RCC 7860 (cell line): ENCODE measurements around the gene TMEM95.
A peak's percentile ranks its signal among the peaks of the same experiment; 100 is the strongest.
"Not testable (repeated sequence)": the region's sequence is repeated elsewhere in the genome, so short reads cannot be mapped to it uniquely, and the experiment has no call there.

Experiments used
- DNase-seq: peaks from one replicate; pipeline ENCODE4 v3.0.0-alpha.2; 2015; ENCODE audit warnings: low spot score
- FAIRE-seq: peaks from 2 replicates; lab custom pipeline; 2012; peaks lifted over from hg19 to GRCh38; lab: Jason Lieb, UNC

TMEM95 gene

GRCh38 chr17:7322520-7323194 lies 32.3 kb upstream of the TMEM95 start:
- DNase-seq (no peak), FAIRE-seq (no peak)

GRCh38 chr17:7323731-7324437 lies 31.1 kb upstream of the TMEM95 start:
- FAIRE-seq: no peak

GRCh38 chr17:7324438-7324779 lies 30.5 kb upstream of the TMEM95 start:
- FAIRE-seq: no peak
- DNase-seq: no peak

More at GRCh38 chr17:7323731-7324437, 31.1 kb upstream of the TMEM95 start:
- DNase-seq: no peak

- DNase-seq (no peak), FAIRE-seq (no peak)
These were observed 29.9 kb upstream of the TMEM95 start for GRCh38 chr17:7325031-7325528.

- no peak for FAIRE-seq
- no peak for DNase-seq
These were observed 28.8 kb upstream of the TMEM95 start for GRCh38 chr17:7326186-7326585.

- DNase-seq (no peak), FAIRE-seq (no peak)
These were observed 27.9 kb upstream of the TMEM95 start for GRCh38 chr17:7327056-7327455.

- FAIRE-seq (no peak), DNase-seq (no peak)
These were observed 27.5 kb upstream of the TMEM95 start for GRCh38 chr17:7327501-7327900.

GRCh38 chr17:7328009-7328408 lies 26.9 kb upstream of the TMEM95 start:
- no peak for FAIRE-seq

GRCh38 chr17:7328840-7329373 lies 26.0 kb upstream of the TMEM95 start, which contains the start of gene NEURL4:
Gene NEURL4 (minus strand): TSS chr17:7329335. CDS start chr17:7329312, 23 bp downstream.
- no peak for FAIRE-seq
- no peak for DNase-seq

More at GRCh38 chr17:7328009-7328408, 26.9 kb upstream of the TMEM95 start:
- DNase-seq: no peak

- peak; percentile 93 for DNase-seq
- peak; percentile 83 for FAIRE-seq
These were observed 25.5 kb upstream of the TMEM95 start for GRCh38 chr17:7329374-7329996.

GRCh38 chr17:7329997-7330637 lies 24.8 kb upstream of the TMEM95 start:
- DNase-seq: peak; percentile 29
- FAIRE-seq: no peak

- DNase-seq (no peak), FAIRE-seq (no peak)
These were observed 24.3 kb upstream of the TMEM95 start for GRCh38 chr17:7330638-7331015.

- no peak for DNase-seq
- no peak for FAIRE-seq
These were observed 22.8 kb upstream of the TMEM95 start for GRCh38 chr17:7332111-7332510.

- FAIRE-seq: not testable (repeated sequence)
These were observed 22.3 kb upstream of the TMEM95 start for GRCh38 chr17:7332600-7333069.

GRCh38 chr17:7334938-7335538 lies 19.9 kb upstream of the TMEM95 start:
- FAIRE-seq (no peak), DNase-seq (no peak)

More at GRCh38 chr17:7332600-7333069, 22.3 kb upstream of the TMEM95 start:
- not testable (repeated sequence) for DNase-seq

GRCh38 chr17:7335765-7336164 lies 19.2 kb upstream of the TMEM95 start:
- not testable (repeated sequence) for FAIRE-seq, DNase-seq

GRCh38 chr17:7336240-7337175 lies 18.4 kb upstream of the TMEM95 start, which contains the start of gene ACAP1:
Gene ACAP1 (plus strand): TSS chr17:7336529. CDS start chr17:7336735, 206 bp downstream.
- FAIRE-seq (no peak), DNase-seq (no peak)

GRCh38 chr17:7337600-7337999 lies 17.4 kb upstream of the TMEM95 start:
- FAIRE-seq, DNase-seq: not testable (repeated sequence)

- DNase-seq: no peak
These were observed 14.8 kb upstream of the TMEM95 start for GRCh38 chr17:7340179-7340578.

More at GRCh38 chr17:7340179-7340578, 14.8 kb upstream of the TMEM95 start:
- no peak for FAIRE-seq
